IPS-15b (cell line): Measurements from ENCODE around the gene MAML2.

Experiments
- H3K27me3 ChIP-seq: one replicate; pipeline ENCODE4 v1.6.1; 2013; ENCODE audit warnings: low read length; ENCODE audit not compliant: control insufficient read depth, insufficient read depth
- H3K36me3 ChIP-seq: one replicate; pipeline ENCODE4 v1.6.1; 2013; ENCODE audit warnings: low read length; ENCODE audit not compliant: control insufficient read depth, insufficient read depth
- H3K4me1 ChIP-seq: one replicate; pipeline ENCODE4 v1.6.1; 2013; ENCODE audit warnings: mild to moderate bottlenecking, low read length; ENCODE audit not compliant: control insufficient read depth, insufficient read depth
- H3K4me3 ChIP-seq: one replicate; pipeline ENCODE4 v1.5.1; 2013; ENCODE audit warnings: low read depth, low read length
- H3K9ac ChIP-seq: one replicate; pipeline ENCODE4 v1.6.1; 2013; ENCODE audit warnings: low read depth, mild to moderate bottlenecking, low read length
- H3K9me3 ChIP-seq: one replicate; pipeline ENCODE4 v1.6.1; 2013; ENCODE audit warnings: mild to moderate bottlenecking, low read length; ENCODE audit not compliant: control insufficient read depth, insufficient read depth

MAML2 gene

GRCh38 chr11:96161307-96162089, 181.5 kb downstream of the MAML2 start:
- Histone ChIP-seq H3K9me3 (no peaks in the 10 kb centered on the region), H3K9ac (no peak overlapping the region), H3K4me1 (peaks cover 16% of the 10 kb centered on the region), H3K36me3 (no peaks in the 10 kb centered on the region), H3K27me3 (no peaks in the 10 kb centered on the region), H3K4me3 (no peak overlapping the region)

- peaks cover 22% of the 10 kb centered on the region for H3K4me1 ChIP-seq
- no peaks in the 10 kb centered on the region for H3K27me3 ChIP-seq
- no peak overlapping the region for H3K9ac ChIP-seq
These were observed 182.2 kb downstream of the MAML2 start for GRCh38 chr11:96160732-96161306.

GRCh38 chr11:96159968-96160367, 183.0 kb downstream of the MAML2 start:
- Histone ChIP-seq H3K9me3 (no peaks in the 10 kb centered on the region), H3K4me1 (peaks cover 26% of the 10 kb centered on the region), H3K9ac (no peak overlapping the region), H3K36me3 (no peaks in the 10 kb centered on the region), H3K4me3 (no peak overlapping the region), H3K27me3 (no peaks in the 10 kb centered on the region)

More at GRCh38 chr11:96160732-96161306, 182.2 kb downstream of the MAML2 start:
- Histone ChIP-seq H3K36me3 (no peaks in the 10 kb centered on the region), H3K9me3 (no peaks in the 10 kb centered on the region), H3K4me3 (no peak overlapping the region)

- H3K9me3 ChIP-seq: no peaks in the 10 kb centered on the region
- peaks cover 37% of the 10 kb centered on the region for H3K4me1 ChIP-seq
- no peak overlapping the region for H3K4me3 ChIP-seq
- no peaks in the 10 kb centered on the region for H3K36me3 ChIP-seq
- no peaks in the 10 kb centered on the region for H3K27me3 ChIP-seq
- H3K9ac ChIP-seq: no peak overlapping the region
These were observed 184.9 kb downstream of the MAML2 start for GRCh38 chr11:96158126-96158525.

GRCh38 chr11:96157517-96157873, 185.5 kb downstream of the MAML2 start:
- H3K9me3 ChIP-seq: no peaks in the 10 kb centered on the region
- no peak overlapping the region for H3K9ac ChIP-seq
- H3K4me3 ChIP-seq: no peak overlapping the region
- H3K27me3 ChIP-seq: no peaks in the 10 kb centered on the region
- H3K4me1 ChIP-seq: peaks cover 37% of the 10 kb centered on the region
- H3K36me3 ChIP-seq: no peaks in the 10 kb centered on the region

- no peaks in the 10 kb centered on the region for H3K9me3 ChIP-seq
- peaks cover 32% of the 10 kb centered on the region for H3K4me1 ChIP-seq
- peak overlapping the region; percentile 12 for H3K9ac ChIP-seq
- no peak overlapping the region for H3K4me3 ChIP-seq
- H3K27me3 ChIP-seq: no peaks in the 10 kb centered on the region
- H3K36me3 ChIP-seq: no peaks in the 10 kb centered on the region
These were observed 186.6 kb downstream of the MAML2 start for GRCh38 chr11:96156379-96156722.

GRCh38 chr11:96155627-96156378, 187.2 kb downstream of the MAML2 start:
- H3K4me1 ChIP-seq: peaks cover 30% of the 10 kb centered on the region
- H3K9ac ChIP-seq: peak overlapping the region; percentile 12

GRCh38 chr11:96154802-96155520, 188.0 kb downstream of the MAML2 start:
- Histone ChIP-seq H3K36me3 (no peaks in the 10 kb centered on the region), H3K9me3 (no peaks in the 10 kb centered on the region), H3K27me3 (no peaks in the 10 kb centered on the region), H3K4me1 (peaks cover 29% of the 10 kb centered on the region), H3K4me3 (no peak overlapping the region), H3K9ac (no peak overlapping the region)

More at GRCh38 chr11:96155627-96156378, 187.2 kb downstream of the MAML2 start:
- H3K27me3 ChIP-seq: no peaks in the 10 kb centered on the region
- no peak overlapping the region for H3K4me3 ChIP-seq
- no peaks in the 10 kb centered on the region for H3K36me3 ChIP-seq
- no peaks in the 10 kb centered on the region for H3K9me3 ChIP-seq

GRCh38 chr11:96152623-96153022, 190.4 kb downstream of the MAML2 start:
- no peaks in the 10 kb centered on the region for H3K36me3 ChIP-seq
- H3K9me3 ChIP-seq: no peaks in the 10 kb centered on the region
- no peak overlapping the region for H3K4me3 ChIP-seq
- H3K9ac ChIP-seq: no peak overlapping the region
- H3K27me3 ChIP-seq: no peaks in the 10 kb centered on the region
- peaks cover 23% of the 10 kb centered on the region for H3K4me1 ChIP-seq

GRCh38 chr11:96151501-96151900, 191.5 kb downstream of the MAML2 start:
- Histone ChIP-seq H3K9me3 (no peaks in the 10 kb centered on the region), H3K4me3 (no peak overlapping the region), H3K36me3 (no peaks in the 10 kb centered on the region), H3K4me1 (peaks cover 21% of the 10 kb centered on the region), H3K9ac (no peak overlapping the region), H3K27me3 (no peaks in the 10 kb centered on the region)

- Histone ChIP-seq H3K4me3 (no peak overlapping the region), H3K9me3 (no peaks in the 10 kb centered on the region), H3K9ac (no peak overlapping the region), H3K4me1 (peaks cover 13% of the 10 kb centered on the region), H3K27me3 (no peaks in the 10 kb centered on the region), H3K36me3 (no peaks in the 10 kb centered on the region)
These were observed 192.4 kb downstream of the MAML2 start for GRCh38 chr11:96150609-96151008.
